ENCODE measurements around the gene GTF3C6. TPM values are rescaled to one million over a fixed set of nuclear protein-coding genes. Genes with fewer than 3 reads are reported as not detected.

Gene GTF3C6
- total RNA-seq, 1 experiment from 2014 or later, result 146 TPM

GRCh38 chr6:110946498-110946897, 12.0 kb upstream of the GTF3C6 start:
- no peak overlapping the region for H3K27ac ChIP-seq (ENCODE audit: low read length)
- ChIA-PET CTCF (no interaction called here), POLR2A (interaction anchor here (0.6 to 0.9 kb wide), 3 partner anchors 72 to 589 kb away, joined by 3 to 8 read pairs (median 3); no protein-coding TSS in a partner anchor)
- H3K27me3 ChIP-seq (ENCODE audit: control insufficient read depth, insufficient read depth, low read length), result no peaks in the 10 kb centered on the region
- no peak for DNase-seq (ENCODE audit: low read depth, low spot score)
- no peaks in the 10 kb centered on the region for H3K9me3 ChIP-seq (ENCODE audit: control insufficient read depth, insufficient read depth, low read depth, low read length)
- no peaks in the 10 kb centered on the region for H3K36me3 ChIP-seq (ENCODE audit: control insufficient read depth, insufficient read depth, low read length)
- in situ Hi-C loops (cut with HindIII; ENCODE audit: low pct_unique_long_range_greater_than_20kb, low sequenced_read_pairs), result no loop called here
- intact Hi-C loops (cut with micrococcal nuclease; ENCODE audit: unreplicated experiment), result no loop called here
- no peak overlapping the region for H3K4me3 ChIP-seq (ENCODE audit: low read depth in 2 of 2, low read length in 2 of 2)
- H3K4me1 ChIP-seq (ENCODE audit: control insufficient read depth, insufficient read depth, low read length), result no peaks in the 10 kb centered on the region
- no peak for ATAC-seq
- TF ChIP-seq CTCF (IDR thresholded peaks at IDR 0.05) (no peak), REST (IDR thresholded peaks at IDR 0.05; ENCODE audit: insufficient read depth in 1 of 2, low read depth in 2 of 2, low read length in 1 of 2) (no peak), TCF7L2 (IDR thresholded peaks at IDR 0.05; ENCODE audit: low read depth, low read length) (no peak), POLR2AphosphoS5 (IDR thresholded peaks at IDR 0.05; ENCODE audit: low read depth, low read length) (no peak), SIN3A (IDR thresholded peaks at IDR 0.05; ENCODE audit: borderline replicate concordance, insufficient read depth, low read depth, low read length) (no peak)
- no TSS peak for BruUV-seq (replicated peaks)

- ATAC-seq (no peak), DNase-seq (ENCODE audit: low read depth, low spot score) (no peak)
- intact Hi-C loops (cut with micrococcal nuclease; ENCODE audit: unreplicated experiment) (loop anchor here (1.0 to 5.0 kb wide), 3 partner anchors 132 to 421 kb away; partner anchors contain the start of gene CDK19), in situ Hi-C loops (cut with HindIII; ENCODE audit: low pct_unique_long_range_greater_than_20kb, low sequenced_read_pairs) (no loop called here)
- POLR2A ChIA-PET, result interaction anchor here (0.5 to 0.6 kb wide), 3 partner anchors 69 to 430 kb away, joined by 3 to 15 read pairs (median 4); no protein-coding TSS in a partner anchor
- Histone ChIP-seq H3K27ac (ENCODE audit: low read length) (no peak overlapping the region), H3K36me3 (ENCODE audit: control insufficient read depth, insufficient read depth, low read length) (no peaks in the 10 kb centered on the region), H3K27me3 (ENCODE audit: control insufficient read depth, insufficient read depth, low read length) (no peaks in the 10 kb centered on the region), H3K4me1 (ENCODE audit: control insufficient read depth, insufficient read depth, low read length) (peaks cover 7% of the 10 kb centered on the region; the same call in 1 of the 2 replicates), H3K9me3 (ENCODE audit: control insufficient read depth, insufficient read depth, low read depth, low read length) (no peaks in the 10 kb centered on the region), H3K4me3 (ENCODE audit: low read depth in 2 of 2, low read length in 2 of 2) (no peak overlapping the region)
- no TSS peak for BruUV-seq (replicated peaks)
- TF ChIP-seq REST (IDR thresholded peaks at IDR 0.05; ENCODE audit: insufficient read depth in 1 of 2, low read depth in 2 of 2, low read length in 1 of 2) (no peak), SIN3A (IDR thresholded peaks at IDR 0.05; ENCODE audit: borderline replicate concordance, insufficient read depth, low read depth, low read length) (no peak), CTCF (IDR thresholded peaks at IDR 0.05) (no peak; the same call in 1 of the 2 replicates), POLR2AphosphoS5 (IDR thresholded peaks at IDR 0.05; ENCODE audit: low read depth, low read length) (no peak), TCF7L2 (IDR thresholded peaks at IDR 0.05; ENCODE audit: low read depth, low read length) (no peak)
- CTCF ChIA-PET, result interaction anchor here (0.5 to 1.6 kb wide), 4 partner anchors 19 to 267 kb away, joined by 3 to 5 read pairs (median 4); no protein-coding TSS in a partner anchor
Measured at GRCh38 chr6:110949679-110950285, 8.7 kb upstream of the GTF3C6 start.

Measured in Panc1 (cell line).